Aorta (tissue), 5 donors: ENCODE data around the gene CPT1C. TPM values are rescaled to one million over a fixed set of nuclear protein-coding genes. Genes with fewer than 3 reads are reported as not detected.

Experiments used
- ATAC-seq: fragments of 200-7000 bp; cut with Tn5 transposase; one replicate; pipeline ENCODE4 v1.9.1; 2022; ENCODE audit warnings: moderate library complexity; ENCODE audit not compliant: low FRiP score
- DNase-seq, 2 donors: peaks; one replicate each; pipeline ENCODE4 v3.0.0-alpha.2; 2020
- H3K27ac ChIP-seq, 2 donors: one replicate each; pipeline ENCODE4 v1.5.1; 2013; ENCODE audit warnings: low read length in 2 of 2, mild to moderate bottlenecking in 2 of 2, moderate library complexity in 2 of 2, control low read depth in 1 of 2, inconsistent platforms in 1 of 2, low read depth in 1 of 2
- H3K27me3 ChIP-seq, 2 donors: one replicate each; pipeline ENCODE4 v1.6.1; 2013; ENCODE audit warnings: control low read depth in 1 of 2, low read length in 1 of 2, mild to moderate bottlenecking in 1 of 2, moderate library complexity in 1 of 2; ENCODE audit not compliant: insufficient read depth in 2 of 2, control insufficient read depth in 1 of 2
- H3K36me3 ChIP-seq, 2 donors: one replicate each; pipeline ENCODE4 v1.6.1; 2013; ENCODE audit warnings: control low read depth in 1 of 2, low read length in 1 of 2, mild to moderate bottlenecking in 1 of 2; ENCODE audit not compliant: insufficient read depth in 2 of 2, control insufficient read depth in 1 of 2
- H3K4me1 ChIP-seq, 2 donors: one replicate each; pipeline ENCODE4 v1.6.1; 2013; ENCODE audit warnings: low read length in 2 of 2, control low read depth in 1 of 2, mild to moderate bottlenecking in 1 of 2, moderate library complexity in 1 of 2; ENCODE audit not compliant: insufficient read depth in 2 of 2, control insufficient read depth in 1 of 2
- H3K4me3 ChIP-seq, 2 donors: one replicate each; pipeline ENCODE4 v1.5.1; 2013; ENCODE audit warnings: low read length in 2 of 2, control low read depth in 1 of 2, mild to moderate bottlenecking in 1 of 2
- H3K9me3 ChIP-seq: one replicate; pipeline ENCODE4 v1.6.1; 2013; ENCODE audit warnings: mild to moderate bottlenecking, low read length; ENCODE audit not compliant: control insufficient read depth
- WGBS, 2 donors: extraction: QIAGEN DNeasy Blood & Tissue Kit; methylation state at CpG; one replicate each; pipeline ENCODE4 v1.1.7; 2013; 5-methylcytosine and 5-hydroxymethylcytosine counted together
- intact Hi-C, 2 donors: fragments of 100-400 bp; cut with DNase I; formaldehyde crosslinking; loops; one replicate each; pipeline versions ENCODE4 v1.14.2 to v1.15.0; 2022
- polyA plus RNA-seq, 2 donors: library from polyadenylated mRNA; stranded (reverse); fragments of 200-250 nt; gene quantifications; one replicate each; pipeline ENCODE4 v1.2.3, GENCODE V29; 2013
- total RNA-seq, 2 donors: library from RNA; stranded (reverse); fragmentation: NEBNext Ultra II Directional; extraction: Animal tissue kit (Norgen Biotek cat#: 25700); gene quantifications; one replicate each; pipeline ENCODE4 v1.2.1, GENCODE V29; 2021
- donor health status: healthy with polysubstance abuse.
- donor health status: Bipolar disorder and iron deficiency.
- donor health status: DM: no; HTN: no; CAD: no.
- donor health status: DM: no; HTN: no; CAD: no.
- donor health status: DM: yes; HTN: yes; CAD: no.

CPT1C gene
- total and polyA plus RNA-seq, 4 donors = 1.9 to 24.4 (median 6.1) TPM

DNA sequence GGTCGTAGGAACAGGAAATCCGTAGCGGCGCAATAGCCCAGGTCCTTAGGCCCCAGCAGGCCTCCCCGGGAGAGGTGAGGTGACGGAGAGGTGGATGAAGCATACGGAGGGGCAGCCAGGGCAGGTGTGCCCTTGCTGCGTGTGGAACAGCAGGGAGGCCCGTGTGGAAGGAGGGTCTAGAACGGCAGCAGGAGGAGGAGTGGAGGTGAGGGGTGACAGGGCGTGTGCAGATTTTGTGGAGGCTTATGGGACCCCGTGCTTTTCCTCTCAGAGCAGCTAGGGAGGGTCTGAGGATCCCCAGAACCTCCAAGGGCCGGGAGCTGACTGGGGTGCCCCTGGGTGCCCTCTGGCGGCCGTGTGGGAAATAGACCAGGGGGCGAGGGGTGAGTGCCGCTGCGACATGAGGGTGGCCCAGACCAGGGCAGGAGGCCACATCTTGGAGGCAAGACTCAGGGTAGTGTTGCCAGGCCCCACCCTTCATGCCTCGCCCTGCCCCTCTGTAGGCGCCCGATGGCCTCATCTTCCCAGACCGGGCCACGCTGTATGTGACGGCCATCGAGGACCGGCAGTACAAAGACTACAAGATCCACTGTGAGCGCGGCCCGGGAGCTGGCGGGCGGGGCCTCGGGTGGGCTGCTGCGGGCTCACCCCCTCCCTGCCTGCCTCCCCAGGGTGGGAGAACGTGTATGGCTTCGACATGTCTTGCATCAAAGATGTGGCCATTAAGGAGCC lies 6.5 kb upstream of the CPT1C start:
- Histone ChIP-seq H3K4me3 (no peak overlapping the region), H3K27ac (no peak overlapping the region), H3K9me3 (no peaks in the 10 kb centered on the region), H3K36me3 (peaks cover 0 to 10% of the 10 kb centered on the region in 2 donors), H3K4me1 (no peaks in the 10 kb centered on the region), H3K27me3 (no peaks in the 10 kb centered on the region)
- intact Hi-C loops = loop anchor here in 1 of 2 donors (10.0 kb wide), 1 partner anchor 70 kb away; no protein-coding TSS in a partner anchor
- no peak for ATAC-seq
- no peak for DNase-seq
- 84% methylated on average over 29 to 35 of the region's 35 CpGs for WGBS, 2 donors

GRCh38 chr19:49684983-49685553 lies 5.8 kb upstream of the CPT1C start:
- no peaks in the 10 kb centered on the region for H3K27me3 ChIP-seq
- DNase-seq = no peak
- no peak for ATAC-seq
- no peak overlapping the region for H3K4me3 ChIP-seq
- no peaks in the 10 kb centered on the region for H3K4me1 ChIP-seq
- H3K27ac ChIP-seq = no peak overlapping the region
- intact Hi-C loops = loop anchor here in 1 of 2 donors (10.0 kb wide), 1 partner anchor 70 kb away; no protein-coding TSS in a partner anchor
- no peaks in the 10 kb centered on the region for H3K9me3 ChIP-seq
- peaks cover 0 to 10% of the 10 kb centered on the region in 2 donors for H3K36me3 ChIP-seq
- WGBS, 2 donors = 81 to 86% methylated on average over 13 of the region's 13 CpGs

DNA sequence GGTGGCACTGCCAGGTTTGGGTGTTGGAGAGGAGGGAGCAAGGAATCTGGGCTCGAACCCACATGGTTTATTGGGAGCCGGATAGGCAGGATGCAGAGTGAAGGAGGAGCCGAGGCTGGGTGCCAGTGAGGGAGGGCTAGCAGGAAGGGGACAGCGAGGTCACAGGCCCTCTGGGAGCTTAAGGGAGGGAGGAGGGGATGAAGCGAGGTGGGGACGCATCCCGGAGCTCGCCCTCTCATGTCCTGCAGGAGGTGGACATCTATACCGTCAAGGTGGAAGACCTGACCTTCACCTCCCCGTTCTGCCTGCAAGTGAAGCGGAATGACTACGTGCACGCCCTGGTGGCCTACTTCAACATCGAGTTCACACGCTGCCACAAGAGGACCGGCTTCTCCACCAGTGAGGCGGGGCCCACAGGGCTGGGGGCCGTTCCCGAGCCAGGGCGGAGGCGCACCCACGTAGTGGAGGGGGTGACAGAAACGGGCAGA lies 5.0 kb upstream of the CPT1C start:
- Histone ChIP-seq H3K27me3 (no peaks in the 10 kb centered on the region), H3K9me3 (no peaks in the 10 kb centered on the region), H3K4me3 (no peak overlapping the region), H3K4me1 (no peaks in the 10 kb centered on the region), H3K36me3 (peaks cover 0 to 10% of the 10 kb centered on the region in 2 donors), H3K27ac (no peak overlapping the region)
- intact Hi-C loops = loop anchor here in 1 of 2 donors (10.0 kb wide), 1 partner anchor 69 kb away; no protein-coding TSS in a partner anchor
- 77 to 81% methylated on average over 23 of the region's 23 CpGs for WGBS, 2 donors
- no peak for DNase-seq
- ATAC-seq = no peak

GRCh38 chr19:49686503-49687088 lies 4.3 kb upstream of the CPT1C start:
- no peaks in the 10 kb centered on the region for H3K9me3 ChIP-seq
- H3K36me3 ChIP-seq = peaks cover 0 to 10% of the 10 kb centered on the region in 2 donors
- 81 to 83% methylated on average over 19 to 27 of the region's 27 CpGs for WGBS, 2 donors
- H3K27me3 ChIP-seq = no peaks in the 10 kb centered on the region
- DNase-seq (no peak), ATAC-seq (no peak)
- no peaks in the 10 kb centered on the region for H3K4me1 ChIP-seq
- no peak overlapping the region for H3K4me3 ChIP-seq
- H3K27ac ChIP-seq = no peak overlapping the region
- intact Hi-C loops = loop anchor here in 1 of 2 donors (10.0 kb wide), 1 partner anchor 68 kb away; no protein-coding TSS in a partner anchor

- H3K36me3 ChIP-seq = peaks cover 0 to 8% of the 10 kb centered on the region in 2 donors
- no peak overlapping the region for H3K27ac ChIP-seq
- H3K9me3 ChIP-seq = no peaks in the 10 kb centered on the region
- intact Hi-C loops = loop anchor here in 1 of 2 donors (10.0 kb wide), 1 partner anchor 68 kb away; no protein-coding TSS in a partner anchor
- H3K27me3 ChIP-seq = no peaks in the 10 kb centered on the region
- 71 to 75% methylated on average over 12 of the region's 12 CpGs for WGBS, 2 donors
- H3K4me1 ChIP-seq = no peaks in the 10 kb centered on the region
- no peak overlapping the region for H3K4me3 ChIP-seq
- DNase-seq (no peak), ATAC-seq (no peak)
Observed at GRCh38 chr19:49687150-49687549, 3.8 kb upstream of the CPT1C start.

DNA sequence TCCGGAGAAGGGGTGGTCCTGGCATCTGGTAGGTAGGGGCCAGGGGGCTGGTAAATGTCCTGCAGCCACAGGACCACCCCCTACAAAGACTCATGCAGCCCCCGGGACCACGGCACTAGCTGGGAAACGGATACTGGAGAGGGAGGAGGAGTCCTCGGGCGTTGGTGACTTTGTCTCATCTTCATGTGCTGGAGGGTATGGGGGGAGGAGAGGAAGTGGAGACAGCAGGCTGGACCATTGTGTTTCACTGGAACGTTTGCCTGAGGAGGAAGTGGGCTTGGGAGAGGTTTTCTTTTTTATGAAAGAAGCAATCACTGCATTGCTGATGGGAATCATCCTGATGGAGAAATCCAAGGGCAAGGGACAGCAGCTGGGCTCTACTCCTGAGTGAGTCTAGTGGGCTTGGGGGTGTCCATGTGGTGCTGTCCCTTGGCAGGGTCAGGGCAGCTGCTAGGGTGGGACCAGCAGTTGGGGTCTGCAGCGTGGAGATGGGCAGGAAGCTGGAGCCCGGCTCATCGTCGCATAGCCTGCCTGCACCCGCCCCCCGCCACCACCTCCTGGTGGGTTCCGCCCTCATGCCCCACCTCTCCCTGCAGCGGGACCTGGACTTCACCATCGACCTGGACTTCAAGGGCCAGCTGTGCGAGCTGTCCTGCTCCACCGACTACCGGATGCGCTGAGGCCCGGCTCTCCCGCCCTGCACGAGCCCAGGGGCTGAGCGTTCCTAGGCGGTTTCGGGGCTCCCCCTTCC lies 3.2 kb upstream of the CPT1C start:
- Histone ChIP-seq H3K9me3 (no peaks in the 10 kb centered on the region), H3K27me3 (no peaks in the 10 kb centered on the region), H3K36me3 (peaks cover 0 to 8% of the 10 kb centered on the region in 2 donors), H3K27ac (no peak overlapping the region), H3K4me1 (no peaks in the 10 kb centered on the region), H3K4me3 (no peak overlapping the region)
- DNase-seq = no peak
- intact Hi-C loops = loop anchor here in 1 of 2 donors (10.0 kb wide), 1 partner anchor 67 kb away; no protein-coding TSS in a partner anchor
- 78 to 81% methylated on average over 25 to 26 of the region's 26 CpGs for WGBS, 2 donors
- no peak for ATAC-seq

- Histone ChIP-seq H3K4me3 (no peak overlapping the region), H3K36me3 (peaks cover 0 to 8% of the 10 kb centered on the region in 2 donors), H3K4me1 (no peaks in the 10 kb centered on the region), H3K27ac (no peak overlapping the region), H3K9me3 (no peaks in the 10 kb centered on the region), H3K27me3 (no peaks in the 10 kb centered on the region)
- intact Hi-C loops = loop anchor here in 1 of 2 donors (10.0 kb wide), 1 partner anchor 66 kb away; no protein-coding TSS in a partner anchor
- 79 to 82% methylated on average over 9 to 12 of the region's 12 CpGs for WGBS, 2 donors
- no peak for DNase-seq
- ATAC-seq = no peak
Observed at GRCh38 chr19:49688531-49689132, 2.3 kb upstream of the CPT1C start.
